CD4-positive, alpha-beta T cell treated with Interleukin-1 beta for 1 hour (primary cell): ENCODE results near the gene ELAPOR1.

Experiments used
- DNase-seq, 2 donors: peaks; one replicate each; pipeline ENCODE4 v3.0.0-alpha.2; 2020 to 2022

ELAPOR1 gene

DNA sequence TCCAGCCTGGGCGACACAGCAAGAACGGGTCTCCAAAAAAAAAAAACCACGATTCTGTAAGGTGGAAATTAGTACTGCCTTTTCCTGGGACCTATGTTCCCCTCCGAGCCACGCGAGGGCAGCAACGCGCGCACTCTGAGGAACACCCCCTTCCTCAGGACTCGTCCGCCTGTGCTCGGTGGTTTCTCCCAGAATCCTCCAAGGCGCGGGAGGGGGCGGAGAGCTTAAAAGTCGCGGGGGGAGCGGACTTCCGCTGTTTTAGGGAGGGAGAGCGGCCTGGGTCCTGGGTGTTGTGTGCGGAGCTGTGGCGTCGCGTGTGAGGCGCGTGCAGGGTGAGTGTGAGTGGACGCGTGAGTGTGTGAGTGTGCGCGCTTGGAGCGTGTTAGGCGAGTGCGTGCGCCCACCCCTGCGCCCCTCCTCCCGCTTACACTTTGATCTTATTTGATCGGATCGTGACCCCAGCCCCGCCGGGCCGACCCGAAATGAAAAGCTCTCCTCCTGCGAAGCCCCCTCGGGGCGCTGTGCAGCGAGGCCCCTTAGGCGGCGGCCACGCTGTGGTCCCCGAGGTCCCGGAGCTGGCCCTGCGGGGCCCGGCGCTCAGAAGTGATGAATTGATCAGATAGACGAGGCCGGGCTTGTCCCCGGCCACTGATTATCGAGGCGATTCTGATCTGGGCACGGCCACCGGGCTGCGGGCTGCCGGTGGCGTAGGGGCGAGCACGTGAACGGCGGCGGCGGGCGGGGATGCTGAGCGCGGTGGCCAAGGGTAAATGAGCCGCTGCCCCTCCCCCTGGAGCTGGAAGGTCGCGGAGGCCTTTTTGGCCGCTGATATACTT lies 13.8 kb upstream of the ELAPOR1 start:
- peak; percentile 97 for DNase-seq

DNA sequence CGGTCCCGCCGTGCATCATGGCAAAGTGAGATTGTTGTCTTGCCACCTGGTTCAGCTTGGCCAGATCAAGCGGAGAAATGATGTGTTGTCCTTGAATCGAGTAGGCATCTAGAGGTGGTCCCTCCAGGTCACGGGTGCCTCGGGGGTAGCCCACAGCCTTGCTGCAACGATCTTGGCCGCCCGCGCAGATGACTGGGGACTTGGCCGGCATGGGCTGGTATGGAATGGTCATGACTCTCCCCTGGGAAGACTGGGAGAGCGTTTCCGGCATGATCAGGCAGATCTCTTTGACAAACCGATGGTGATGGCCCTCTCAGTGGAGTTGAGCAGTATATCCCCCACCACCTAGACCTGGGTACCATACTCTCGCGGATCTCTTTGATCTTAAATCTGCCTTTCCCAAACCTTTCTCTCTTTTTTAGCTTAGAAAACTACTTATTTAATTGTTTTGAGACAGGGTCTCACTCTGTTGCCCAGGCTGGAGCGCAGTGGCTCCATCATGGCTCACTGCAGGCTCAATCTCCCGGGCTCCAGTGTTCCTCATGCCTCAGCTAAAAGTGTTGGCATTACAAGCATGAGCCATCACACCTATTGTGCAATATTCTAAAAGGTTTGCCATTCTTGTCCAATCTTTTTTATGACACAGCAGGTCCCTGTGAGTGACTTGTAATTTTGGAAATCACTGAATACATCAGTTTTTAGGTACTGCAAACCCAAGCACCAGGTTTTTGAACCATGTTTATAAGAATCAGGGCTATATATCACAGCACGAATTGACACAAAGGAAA lies 9.4 kb upstream of the ELAPOR1 start:
- no peak for DNase-seq

DNA sequence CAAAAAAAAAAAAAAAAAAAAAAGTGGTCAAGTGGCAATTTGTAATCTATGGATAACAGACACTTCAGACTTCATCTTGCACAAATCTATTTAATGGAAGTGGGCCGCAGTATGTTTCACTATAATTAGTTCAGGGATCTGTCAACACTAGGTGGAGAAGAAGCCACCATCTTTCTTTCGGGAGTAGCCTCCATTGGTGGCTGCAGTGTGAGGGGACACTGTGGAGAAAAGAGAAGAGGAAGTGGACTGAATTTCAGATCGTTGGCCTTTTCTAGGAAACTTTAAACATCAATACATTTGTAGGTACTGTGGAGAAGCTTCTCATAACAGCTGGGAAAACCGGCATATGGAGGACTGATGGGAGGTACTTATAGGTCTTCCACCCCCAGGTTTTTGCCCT lies 8.0 kb upstream of the ELAPOR1 start:
- DNase-seq = no peak

DNA sequence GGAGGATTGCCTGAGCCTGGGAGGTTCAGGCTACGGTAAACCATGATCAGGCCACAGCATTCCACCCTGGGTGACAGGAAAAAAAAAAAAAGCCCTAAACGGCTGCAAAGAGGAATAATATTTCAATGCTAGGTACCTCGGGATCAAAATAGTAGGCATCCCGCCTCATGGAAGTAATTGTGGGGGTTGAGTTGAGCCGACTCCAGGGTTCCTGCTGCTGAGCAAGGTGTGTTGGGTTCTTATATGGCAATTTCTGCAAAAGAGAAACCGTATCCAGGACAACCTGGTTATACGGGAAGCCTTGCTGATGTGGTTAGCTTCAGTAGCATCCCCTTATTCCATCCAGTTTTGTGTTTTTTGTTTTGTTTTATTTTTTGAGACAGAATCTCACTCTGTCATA lies 6.1 kb upstream of the ELAPOR1 start:
- DNase-seq = no peak

DNA sequence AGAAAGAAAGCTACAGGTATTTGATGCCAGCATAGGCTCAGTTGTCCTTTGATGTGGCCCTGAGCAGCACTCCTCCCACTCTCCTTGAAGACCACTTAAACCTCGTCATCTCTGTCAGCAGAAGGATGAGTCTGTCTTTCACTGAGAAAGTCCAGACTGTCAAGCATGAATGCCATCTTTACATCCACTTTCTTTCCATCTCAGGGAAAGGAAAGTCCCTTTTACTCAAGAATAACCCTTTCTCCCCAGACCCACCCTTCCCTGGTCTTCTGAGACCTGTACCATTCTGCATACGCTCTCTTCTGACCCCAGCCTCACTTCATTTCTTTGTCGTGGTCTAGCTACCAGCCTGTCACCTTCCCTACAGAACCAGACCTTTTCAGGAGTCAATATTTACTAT lies 4.0 kb upstream of the ELAPOR1 start:
- DNase-seq = no peak

DNA sequence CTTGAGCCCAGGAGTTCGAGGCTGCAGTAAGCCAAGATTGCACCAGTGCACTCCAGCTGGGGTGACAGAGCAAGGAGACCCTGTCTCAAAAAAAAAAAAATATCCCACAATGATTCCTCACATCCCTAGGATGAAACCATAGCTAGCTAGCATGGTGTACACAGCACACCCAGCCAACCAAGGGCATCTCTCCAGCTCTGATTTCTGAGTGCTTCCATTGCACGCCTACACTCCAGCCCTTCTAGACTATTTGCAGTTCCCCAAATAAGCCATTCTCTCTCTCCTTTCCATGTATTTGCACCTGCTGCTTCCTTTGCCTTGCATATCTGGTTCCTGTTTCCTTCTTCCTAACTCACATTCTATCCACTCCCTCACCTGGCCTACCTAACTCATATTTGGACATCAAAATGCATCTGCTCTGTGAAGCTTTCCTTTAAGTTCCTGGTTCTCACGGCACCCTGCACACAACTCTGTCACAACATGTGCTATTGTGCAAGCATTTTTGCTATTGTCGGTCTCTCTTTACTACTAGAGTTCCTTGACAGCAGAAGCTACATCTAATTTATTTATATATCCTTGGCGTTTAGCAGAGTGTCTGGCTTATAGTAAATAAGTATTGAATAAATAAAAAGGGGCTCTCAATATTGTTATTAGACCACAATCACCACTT lies 2.4 kb upstream of the ELAPOR1 start:
- DNase-seq = no peak

DNA sequence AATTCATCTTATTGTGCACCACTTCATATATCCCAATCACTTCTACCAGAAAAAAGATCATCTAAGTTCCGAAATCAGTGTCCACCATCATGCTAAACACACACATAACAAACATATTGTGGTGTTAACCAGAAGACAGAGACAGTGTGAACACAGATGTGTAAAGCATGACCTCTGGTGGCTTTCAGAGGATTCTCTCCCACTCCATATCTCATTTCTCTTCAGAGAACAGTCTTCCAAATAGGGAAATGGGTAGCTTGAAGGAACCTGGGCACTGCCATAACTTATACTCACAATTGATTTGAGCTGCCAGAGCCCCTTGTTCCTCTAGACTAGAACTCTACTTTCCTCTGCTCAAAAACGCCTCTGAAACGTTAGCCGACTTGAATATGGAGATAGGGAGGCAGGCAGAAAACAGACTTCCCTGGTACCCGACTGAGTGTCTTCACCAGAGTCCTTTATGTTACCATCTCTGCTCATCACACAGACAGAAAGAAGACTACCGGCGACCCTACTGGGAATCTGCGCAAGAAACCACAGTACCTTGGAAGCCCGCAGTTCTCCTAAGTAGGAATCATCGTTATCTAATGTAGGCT lies 1.8 kb upstream of the ELAPOR1 start:
- peak in 1 of 2 donors; percentile 40 for DNase-seq

DNA sequence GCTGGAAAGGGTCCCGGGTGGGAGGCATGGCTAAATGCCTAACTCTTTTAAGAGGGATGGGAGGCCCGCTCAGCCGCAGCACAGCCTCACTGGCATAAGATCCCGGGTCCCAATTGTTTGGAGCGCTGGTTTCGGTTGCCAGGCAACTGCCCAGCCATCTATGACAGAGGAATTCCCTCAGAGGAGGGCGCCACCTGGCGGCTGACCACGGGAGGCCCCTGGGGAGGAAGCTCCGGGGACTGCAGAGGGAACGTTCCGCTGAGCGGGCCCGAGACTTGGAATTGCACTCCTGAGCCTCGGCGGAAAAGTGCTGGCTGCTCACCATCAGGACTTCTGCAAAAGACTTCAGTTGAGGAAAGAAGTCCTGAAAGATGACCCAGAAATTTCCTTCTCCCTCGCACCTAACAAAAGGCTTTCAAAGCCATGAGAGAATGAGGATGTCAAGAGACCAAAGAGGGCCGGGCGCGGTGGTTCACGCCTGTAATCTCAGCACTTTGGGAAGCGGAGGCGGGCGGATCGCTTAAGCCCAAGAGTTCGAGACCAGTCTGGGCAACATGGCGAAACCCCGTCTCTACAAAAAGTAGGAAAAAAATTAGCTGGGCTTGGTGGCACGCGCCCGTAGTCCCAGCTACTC lies 1.1 kb upstream of the ELAPOR1 start:
- DNase-seq = peak; percentile 91 to 93

DNA sequence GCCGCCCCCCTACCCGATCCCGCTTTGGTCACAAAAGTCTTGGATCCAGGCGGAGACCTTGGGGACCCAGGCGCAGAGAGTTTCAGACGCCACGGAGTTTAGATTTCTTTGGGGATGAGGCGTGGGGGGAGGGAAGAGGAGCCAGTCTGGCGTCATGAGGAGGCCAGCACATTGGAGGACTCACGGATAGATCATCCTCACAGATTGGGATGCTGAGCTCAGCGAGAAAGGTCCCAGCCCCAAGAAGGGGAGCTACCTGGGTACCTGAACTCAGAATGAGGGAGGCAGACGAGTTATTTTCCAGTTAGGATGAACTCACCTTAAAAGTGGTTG lies 393 bp downstream of the ELAPOR1 start:
- DNase-seq = no peak

DNA sequence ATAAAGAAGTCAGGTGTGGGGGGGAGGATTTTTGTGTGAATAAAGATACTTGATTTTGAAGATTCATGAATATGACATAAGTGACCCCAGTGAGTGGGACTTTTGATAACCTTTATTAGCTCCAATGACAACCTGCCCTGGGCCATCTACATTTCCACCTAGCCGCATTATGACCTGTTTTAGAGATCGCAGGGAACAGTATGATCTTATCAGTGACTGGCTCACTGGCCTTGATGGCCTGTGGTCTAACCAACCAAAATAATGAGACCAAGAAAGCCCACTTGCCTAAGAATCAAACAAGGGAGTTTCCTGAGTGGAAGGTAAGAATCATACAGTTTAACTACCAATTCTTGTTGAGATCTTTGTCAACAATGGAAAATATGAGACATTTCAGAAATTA lies 1.8 kb downstream of the ELAPOR1 start:
- no peak for DNase-seq

DNA sequence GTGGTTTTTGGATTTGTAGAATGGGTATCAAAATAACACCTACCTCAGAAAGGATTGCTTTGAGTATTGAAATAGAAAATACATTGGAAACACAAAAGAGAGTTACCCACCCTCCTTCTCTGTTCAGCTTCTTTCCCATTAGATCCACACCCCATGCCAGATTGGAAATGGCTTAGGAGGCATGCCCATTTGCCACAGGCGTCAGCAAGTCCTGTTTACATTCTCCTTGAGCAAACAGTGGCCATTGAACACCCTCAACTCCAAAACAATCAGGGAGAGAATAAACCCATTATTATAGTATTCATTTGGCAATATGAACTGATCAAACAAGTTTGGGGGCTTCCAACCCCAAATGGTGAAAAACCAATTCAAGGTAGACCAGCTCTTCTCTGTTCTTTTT lies 2.4 kb downstream of the ELAPOR1 start:
- DNase-seq = no peak

DNA sequence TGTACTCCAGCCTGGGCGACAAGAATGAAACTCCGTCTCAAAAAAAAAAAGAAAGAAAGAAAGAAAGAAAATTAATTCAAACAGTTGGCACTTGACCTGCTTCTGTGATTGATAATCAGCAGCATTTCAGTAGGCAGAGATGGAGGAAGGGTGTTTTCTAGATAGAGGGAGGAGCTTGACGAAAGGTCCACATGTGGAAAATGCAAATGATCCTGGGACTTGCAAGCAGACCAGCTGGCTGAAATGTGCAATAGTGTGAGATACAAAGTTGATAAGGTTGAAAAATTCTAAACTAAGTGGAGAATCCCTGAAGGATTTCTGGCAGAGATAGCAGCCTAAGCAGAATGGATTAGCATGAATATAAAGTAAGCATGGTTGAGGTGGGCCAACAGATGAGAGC lies 4.2 kb downstream of the ELAPOR1 start:
- DNase-seq = no peak

DNA sequence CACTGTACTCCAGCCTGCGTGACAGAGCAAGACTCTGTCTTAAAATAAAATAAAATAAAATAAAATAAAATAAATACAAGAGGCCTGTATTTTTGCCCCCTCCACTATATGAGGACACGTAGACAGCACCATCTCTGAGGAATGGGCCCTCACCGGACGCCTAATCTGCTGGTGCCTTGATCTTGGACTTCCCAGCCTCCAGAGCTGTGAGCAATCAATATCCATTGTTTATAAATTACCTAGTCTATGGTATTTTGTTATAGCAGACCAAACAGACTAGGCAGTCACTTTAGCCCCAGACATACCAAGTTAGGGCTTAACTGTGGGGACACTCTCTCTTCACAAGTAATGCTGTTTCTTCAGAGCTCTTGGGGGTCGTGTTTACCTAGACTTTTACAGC lies 6.4 kb downstream of the ELAPOR1 start:
- no peak for DNase-seq

DNA sequence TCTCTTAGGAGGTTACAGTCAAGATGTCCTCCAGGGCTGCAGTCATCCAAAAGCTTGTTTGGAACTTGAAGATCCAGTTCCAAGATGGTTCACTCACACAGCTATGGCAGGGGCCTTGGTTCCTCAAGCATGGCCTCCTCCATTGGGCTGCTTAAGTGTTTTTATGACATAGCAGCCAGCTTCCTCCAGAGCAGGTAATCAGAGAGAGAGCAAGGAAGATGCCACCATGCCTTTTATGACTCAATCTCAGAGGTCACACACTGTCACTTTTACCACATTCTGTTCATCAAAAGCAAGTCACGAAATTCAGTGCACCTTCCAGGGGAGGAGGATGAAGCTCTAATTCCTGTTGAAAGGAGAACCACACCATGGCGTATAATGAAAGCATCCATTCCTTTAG lies 17.1 kb downstream of the ELAPOR1 start:
- DNase-seq = no peak

DNA sequence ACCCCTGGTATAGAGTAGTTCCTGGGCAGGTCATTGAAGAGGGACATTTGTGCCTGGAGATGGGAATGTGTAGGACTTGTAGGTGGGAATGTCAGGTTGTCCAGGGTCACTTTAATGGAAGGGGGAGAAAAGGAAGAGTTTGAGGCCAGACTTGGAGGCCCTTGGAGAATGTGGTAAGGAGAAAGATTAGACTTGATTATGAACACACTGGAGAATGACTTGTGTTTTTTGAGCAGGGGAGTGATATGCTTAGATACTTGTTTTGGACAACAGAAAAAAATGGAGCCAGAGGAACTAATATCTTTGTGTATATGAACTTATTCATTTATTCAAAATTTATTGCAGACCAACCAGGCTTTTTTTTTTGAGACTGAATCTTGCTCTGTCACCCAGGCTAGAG lies 17.9 kb downstream of the ELAPOR1 start:
- DNase-seq = no peak

DNA sequence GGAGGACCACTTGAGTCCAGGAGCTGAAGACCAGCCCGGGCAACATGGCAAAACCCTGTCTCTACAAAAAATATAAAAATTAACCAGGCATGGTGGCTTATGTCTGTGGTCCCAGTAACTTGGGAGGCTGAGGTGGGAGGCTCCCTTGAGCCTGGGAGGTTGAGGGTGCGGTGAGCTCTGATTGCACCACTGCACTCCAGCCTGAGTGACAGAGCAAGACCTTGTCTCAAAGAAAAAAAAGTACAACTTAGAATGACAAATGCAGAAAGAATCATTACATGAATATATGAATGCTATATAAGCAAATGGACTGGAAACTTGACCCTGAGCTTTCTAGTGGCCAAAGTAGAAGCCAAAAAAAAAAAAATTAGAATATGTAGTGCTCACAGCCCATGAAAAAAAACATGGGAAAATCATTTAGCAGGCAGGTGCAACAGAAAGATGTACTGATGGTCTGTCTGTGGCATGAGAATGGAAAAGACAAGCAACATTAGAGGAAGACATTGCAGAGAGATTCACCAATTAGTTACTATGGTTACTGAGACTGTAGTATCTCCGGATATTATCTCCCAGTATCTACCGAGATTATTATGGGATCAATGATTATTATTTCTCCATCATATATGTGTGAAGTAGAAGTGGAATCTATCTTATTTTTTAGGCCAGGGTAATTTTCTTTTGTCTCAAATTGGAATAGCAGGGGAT lies 19.2 kb downstream of the ELAPOR1 start:
- no peak for DNase-seq

DNA sequence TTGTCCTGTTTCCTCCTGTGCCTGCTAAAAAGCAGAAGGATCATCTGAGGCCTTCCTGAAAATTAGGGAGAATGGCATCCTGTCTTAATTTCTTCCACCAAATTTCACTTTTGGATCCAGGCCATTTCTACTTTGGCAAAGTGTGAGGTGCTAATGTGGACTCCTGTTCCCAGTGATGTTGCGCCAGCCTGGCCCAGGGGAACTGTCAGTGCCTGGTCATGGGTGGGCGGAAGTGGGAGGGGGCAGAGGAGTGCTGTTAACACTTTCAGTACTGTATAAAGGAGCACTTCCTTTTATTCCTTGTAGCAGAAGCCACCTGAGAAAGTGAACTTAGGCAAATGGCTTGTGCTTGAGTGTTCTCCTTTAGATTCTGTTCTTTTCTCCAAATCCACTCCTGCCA lies 19.9 kb downstream of the ELAPOR1 start:
- peak in 1 of 2 donors; percentile 37 for DNase-seq

DNA sequence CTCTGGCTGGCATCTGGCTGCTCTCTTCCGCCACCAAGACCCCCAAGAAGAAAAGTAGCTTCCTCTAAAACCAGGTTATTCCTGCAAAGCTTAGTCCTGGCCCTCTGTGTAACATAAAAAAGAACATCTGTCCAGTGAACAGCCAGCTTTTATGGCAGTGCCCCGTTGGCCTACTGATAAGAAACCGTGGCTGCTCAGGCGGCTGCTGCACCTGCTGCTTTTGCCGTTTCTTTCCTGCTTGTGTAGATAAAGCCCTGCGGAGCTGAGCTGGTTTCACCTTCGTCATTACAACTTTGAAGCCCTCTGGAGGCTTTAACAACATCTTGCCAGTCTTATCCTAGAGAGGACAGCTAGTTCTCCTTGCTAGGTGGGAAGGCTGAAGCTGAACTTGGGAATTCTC lies 20.5 kb downstream of the ELAPOR1 start:
- DNase-seq = no peak

DNA sequence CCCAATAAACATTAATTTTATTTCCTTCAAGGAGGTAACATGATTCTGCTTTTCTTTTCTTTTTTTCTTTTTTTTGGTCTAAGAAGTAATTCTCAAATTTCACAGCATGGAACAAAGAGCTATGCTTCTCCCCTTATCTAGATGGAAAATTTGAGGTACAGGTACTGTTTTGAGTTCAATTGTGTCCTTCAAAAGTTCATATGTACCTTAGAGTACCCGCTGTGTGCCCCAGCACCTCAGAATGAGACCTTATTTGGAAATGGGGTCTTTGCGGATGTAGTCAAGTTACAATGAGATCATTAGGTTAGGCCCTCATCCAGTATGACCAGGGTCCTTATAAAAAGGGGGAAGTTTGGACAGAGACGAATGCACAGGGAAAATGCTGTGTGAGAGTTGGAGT lies 22.0 kb downstream of the ELAPOR1 start:
- DNase-seq = no peak

DNA sequence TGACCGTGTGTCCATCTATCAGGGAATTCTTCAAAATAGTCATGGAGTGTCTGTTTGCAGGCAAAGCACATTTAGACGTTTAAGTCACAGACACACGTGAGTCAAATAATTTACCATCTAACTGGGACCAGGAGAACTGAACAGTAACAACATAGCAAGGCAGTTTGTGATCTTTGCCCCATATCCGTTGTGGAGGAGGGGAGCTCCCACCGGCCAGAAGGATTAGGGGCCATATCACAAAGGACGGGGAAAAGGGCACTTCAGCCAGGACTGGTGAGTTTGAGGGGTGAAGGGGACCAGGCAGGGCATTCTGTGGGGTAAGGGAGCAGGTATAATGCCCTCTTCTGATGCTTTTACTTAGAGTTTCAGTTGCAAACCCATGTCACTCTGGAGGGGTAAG lies 22.9 kb downstream of the ELAPOR1 start:
- no peak for DNase-seq

DNA sequence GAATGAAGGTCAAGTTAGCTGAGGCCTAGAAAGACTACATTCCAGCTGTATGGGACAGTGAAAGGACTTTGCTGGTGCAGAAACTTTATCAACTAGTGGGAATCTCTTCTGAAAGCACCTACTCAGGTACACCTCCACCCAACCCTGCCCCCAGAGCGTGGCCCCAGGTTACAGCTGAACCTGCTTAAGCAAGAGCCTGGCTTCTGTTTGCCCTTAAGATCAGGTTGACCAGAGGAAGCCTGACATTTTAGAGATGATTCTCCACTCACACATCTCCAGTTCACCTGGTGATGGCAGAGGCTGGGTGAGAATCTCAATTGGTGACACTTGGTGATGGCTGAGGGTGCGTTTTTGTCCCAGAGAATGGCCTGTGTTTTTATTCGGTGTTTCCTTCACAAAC lies 24.0 kb downstream of the ELAPOR1 start:
- no peak for DNase-seq

DNA sequence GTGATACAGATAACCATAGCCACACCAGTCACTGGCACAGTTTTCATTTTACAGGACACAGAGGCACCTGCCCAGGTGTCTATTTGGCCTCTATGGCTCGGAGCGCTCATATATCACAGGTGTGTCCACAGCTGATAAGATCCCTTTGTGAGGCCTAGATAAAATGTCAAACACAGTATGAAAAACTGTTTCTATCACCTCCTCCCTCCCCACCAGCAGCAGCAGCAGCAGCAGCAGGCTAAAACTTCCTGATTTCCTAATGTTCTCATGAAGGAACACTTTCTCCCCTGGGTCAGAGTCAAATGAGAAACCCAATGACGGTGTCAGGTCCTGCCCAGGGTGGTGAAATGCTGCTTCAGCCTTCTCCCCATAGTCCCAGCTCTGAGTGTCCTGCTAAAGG lies 24.4 kb downstream of the ELAPOR1 start:
- no peak for DNase-seq
